Fibroblast of lung (primary cell): ENCODE measurements around the gene NGDN. TPM values are rescaled to one million over a fixed set of nuclear protein-coding genes. Genes with fewer than 3 reads are reported as not detected.

Source experiments
- DNase-seq, 2 donors: peaks; one replicate each; pipeline versions ENCODE4 v3.0.0 to v3.0.0-alpha.2; 2010; ENCODE audit warnings: low read depth in 2 of 2
- H2AFZ ChIP-seq: 2 replicates; pipeline ENCODE4 v1.5.1; 2012; ENCODE audit warnings: low read length, control low read depth, inconsistent platforms
- H3K27ac ChIP-seq: 2 replicates; pipeline ENCODE4 v1.5.1; 2011; ENCODE audit warnings: low read length, control low read depth; ENCODE audit not compliant: insufficient read depth
- H3K27me3 ChIP-seq: 2 replicates; pipeline ENCODE4 v1.5.1; 2011; ENCODE audit warnings: mild to moderate bottlenecking, low read length; ENCODE audit not compliant: control insufficient read depth, insufficient read depth
- H3K36me3 ChIP-seq: 2 replicates; pipeline ENCODE4 v1.5.1; 2011; ENCODE audit warnings: low read length; ENCODE audit not compliant: control insufficient read depth, insufficient read depth
- H3K4me1 ChIP-seq: 2 replicates; pipeline ENCODE4 v1.5.1; 2011; ENCODE audit warnings: low read length; ENCODE audit not compliant: control insufficient read depth, insufficient read depth; ENCODE audit errors: extremely low read depth
- H3K4me2 ChIP-seq: 2 replicates; pipeline ENCODE4 v1.5.1; 2011; ENCODE audit warnings: low read length, control low read depth; ENCODE audit not compliant: insufficient read depth; ENCODE audit errors: extremely low read depth
- H3K4me3 ChIP-seq, 4 experiments: fragments of 200-600 bp in 1 of 4; sonication (generic) in 1 of 4; replicated peaks in 1 of 4; 2 replicates each; pipeline ENCODE4 v1.5.1; 2011 to 2016; ENCODE audit warnings: low read length in 4 of 4, low read depth in 3 of 4, mild to moderate bottlenecking in 3 of 4, control low read depth in 2 of 4, inconsistent platforms in 1 of 4, mixed read lengths in 1 of 4; ENCODE audit not compliant: insufficient read depth in 1 of 4; ENCODE audit errors: control extremely low read depth in 1 of 4
- H3K79me2 ChIP-seq: 2 replicates; pipeline ENCODE4 v1.5.1; 2012; ENCODE audit warnings: mild to moderate bottlenecking, low read length, inconsistent platforms; ENCODE audit not compliant: control insufficient read depth, insufficient read depth
- H3K9ac ChIP-seq: 2 replicates; pipeline ENCODE4 v1.5.1; 2011; ENCODE audit warnings: mild to moderate bottlenecking, low read length, control low read depth; ENCODE audit not compliant: insufficient read depth
- H3K9me3 ChIP-seq: 2 replicates; pipeline ENCODE4 v1.5.1; 2012; ENCODE audit warnings: low read depth, low read length; ENCODE audit not compliant: control insufficient read depth, insufficient read depth
- H4K20me1 ChIP-seq: 2 replicates; pipeline ENCODE4 v1.5.1; 2011; ENCODE audit warnings: low read length; ENCODE audit not compliant: control insufficient read depth, insufficient read depth; ENCODE audit errors: extremely low read depth
- EZH2 ChIP-seq: IDR thresholded peaks from 2 replicates; pipeline ENCODE4 v1.5.1; 2012; ENCODE audit warnings: low read length, control low read depth, mild to moderate bottlenecking; ENCODE audit errors: missing control alignments
- polyA plus RNA-seq, 2 donors: library from polyadenylated mRNA; depleted of rRNA in 1 of 2; stranded (reverse) in 1 of 2; unstranded in 1 of 2; fragments of >200 nt; gene quantifications; 2 replicates each; pipeline ENCODE4 v1.2.1, GENCODE V29; 2011 to 2012; ENCODE audit warnings: missing spikeins in 1 of 2
- total RNA-seq: library from RNA; depleted of rRNA; stranded (reverse); fragments of >200 nt; gene quantifications from 2 replicates; pipeline ENCODE4 v1.2.1, GENCODE V29; 2014
- TF ChIP-seq, protein P1 (sequence below), 2 donors: IDR thresholded peaks in 1 of 2; conservative IDR thresholded peaks in 1 of 2; 1 replicate in 1 of 2; 2 replicates in 1 of 2; pipeline ENCODE4 v1.5.1; 2011 to 2012; ENCODE audit warnings: low read length in 2 of 2, control low read depth in 1 of 2, inconsistent platforms in 1 of 2, low read depth in 1 of 2, mild to moderate bottlenecking in 1 of 2

NGDN gene
- total and polyA plus RNA-seq, 2 donors (not counting 1 experiment from before 2014, with no cell fraction given): 39.5 to 46.9 TPM

- H3K36me3 ChIP-seq: no peaks in the 10 kb centered on the region
- H2AFZ ChIP-seq: no peak overlapping the region
- no peaks in the 10 kb centered on the region for H4K20me1 ChIP-seq
- no peaks in the 10 kb centered on the region for H3K79me2 ChIP-seq
- no peaks in the 10 kb centered on the region for H3K9me3 ChIP-seq
- H3K27me3 ChIP-seq: peaks cover 8% of the 10 kb centered on the region
- no peak for TF ChIP-seq EZH2
- TF ChIP-seq, protein P1, sequence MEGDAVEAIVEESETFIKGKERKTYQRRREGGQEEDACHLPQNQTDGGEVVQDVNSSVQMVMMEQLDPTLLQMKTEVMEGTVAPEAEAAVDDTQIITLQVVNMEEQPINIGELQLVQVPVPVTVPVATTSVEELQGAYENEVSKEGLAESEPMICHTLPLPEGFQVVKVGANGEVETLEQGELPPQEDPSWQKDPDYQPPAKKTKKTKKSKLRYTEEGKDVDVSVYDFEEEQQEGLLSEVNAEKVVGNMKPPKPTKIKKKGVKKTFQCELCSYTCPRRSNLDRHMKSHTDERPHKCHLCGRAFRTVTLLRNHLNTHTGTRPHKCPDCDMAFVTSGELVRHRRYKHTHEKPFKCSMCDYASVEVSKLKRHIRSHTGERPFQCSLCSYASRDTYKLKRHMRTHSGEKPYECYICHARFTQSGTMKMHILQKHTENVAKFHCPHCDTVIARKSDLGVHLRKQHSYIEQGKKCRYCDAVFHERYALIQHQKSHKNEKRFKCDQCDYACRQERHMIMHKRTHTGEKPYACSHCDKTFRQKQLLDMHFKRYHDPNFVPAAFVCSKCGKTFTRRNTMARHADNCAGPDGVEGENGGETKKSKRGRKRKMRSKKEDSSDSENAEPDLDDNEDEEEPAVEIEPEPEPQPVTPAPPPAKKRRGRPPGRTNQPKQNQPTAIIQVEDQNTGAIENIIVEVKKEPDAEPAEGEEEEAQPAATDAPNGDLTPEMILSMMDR (conservative IDR thresholded peaks at IDR 0.05 in 1 of 2, IDR thresholded peaks at IDR 0.05 in 1 of 2; ENCODE audit: low read depth in 1 of 2, low read length in 2 of 2): no peak
- DNase-seq: no peak
- no peak overlapping the region for H3K4me2 ChIP-seq
- H3K9ac ChIP-seq: no peak overlapping the region
- no peak overlapping the region for H3K4me3 ChIP-seq
- no peak overlapping the region for H3K27ac ChIP-seq
- H3K4me1 ChIP-seq: no peaks in the 10 kb centered on the region
Observed at GRCh38 chr14:23443411-23443812, 26.1 kb upstream of the NGDN start.

DNA sequence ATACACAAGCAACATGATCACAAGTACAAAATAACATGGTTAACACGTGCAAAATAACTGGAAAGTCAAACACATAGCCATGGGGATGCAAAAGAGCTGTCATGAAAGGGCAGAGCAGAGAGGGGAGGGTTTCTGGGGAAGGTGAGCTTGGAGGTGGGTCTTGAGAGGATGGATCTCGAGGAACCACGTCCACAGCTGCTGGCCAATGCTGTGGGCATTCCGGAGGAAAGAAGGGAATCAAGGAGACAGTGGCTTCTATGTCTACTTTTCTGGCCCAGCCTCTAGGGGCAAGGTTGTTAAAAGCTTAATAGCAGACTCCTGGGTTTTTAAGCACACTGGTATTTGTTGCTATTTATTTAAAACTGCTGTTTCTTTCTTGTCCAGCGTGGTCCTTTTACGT is 25.6 kb upstream of the NGDN start:
- H3K4me2 ChIP-seq: no peak overlapping the region
- no peaks in the 10 kb centered on the region for H4K20me1 ChIP-seq
- H3K4me1 ChIP-seq: no peaks in the 10 kb centered on the region
- H3K27me3 ChIP-seq: peaks cover 8% of the 10 kb centered on the region
- H2AFZ ChIP-seq: no peak overlapping the region
- H3K4me3 ChIP-seq: no peak overlapping the region
- H3K9ac ChIP-seq: no peak overlapping the region
- no peaks in the 10 kb centered on the region for H3K9me3 ChIP-seq
- no peak for DNase-seq
- no peak overlapping the region for H3K27ac ChIP-seq
- H3K79me2 ChIP-seq: no peaks in the 10 kb centered on the region
- TF ChIP-seq, protein P1 (conservative IDR thresholded peaks at IDR 0.05 in 1 of 2, IDR thresholded peaks at IDR 0.05 in 1 of 2; ENCODE audit: low read depth in 1 of 2, low read length in 2 of 2): no peak
- TF ChIP-seq EZH2: no peak
- H3K36me3 ChIP-seq: no peaks in the 10 kb centered on the region

- Histone ChIP-seq H4K20me1 (no peaks in the 10 kb centered on the region), H3K9ac (no peak overlapping the region), H3K4me2 (no peak overlapping the region), H3K36me3 (no peaks in the 10 kb centered on the region), H3K9me3 (no peaks in the 10 kb centered on the region), H3K4me3 (no peak overlapping the region), H3K4me1 (no peaks in the 10 kb centered on the region), H3K79me2 (no peaks in the 10 kb centered on the region), H2AFZ (no peak overlapping the region), H3K27ac (no peak overlapping the region), H3K27me3 (peaks cover 8% of the 10 kb centered on the region)
- no peak for TF ChIP-seq EZH2
- TF ChIP-seq, protein P1 (conservative IDR thresholded peaks at IDR 0.05 in 1 of 2, IDR thresholded peaks at IDR 0.05 in 1 of 2; ENCODE audit: low read depth in 1 of 2, low read length in 2 of 2): no peak
- DNase-seq: no peak
Observed at GRCh38 chr14:23444314-23444713, 25.2 kb upstream of the NGDN start.
